ENCODE measurements around the gene PTEN. TPM values are rescaled to one million over a fixed set of nuclear protein-coding genes. Genes with fewer than 3 reads are reported as not detected.

Gene PTEN
- polyA plus RNA-seq, 4 donors: 58.3 to 80.4 (median 67.6) TPM

GRCh38 chr10:87915989-87916388, 52.6 kb downstream of the PTEN start:
- no peak for DNase-seq (ENCODE audit: low read depth in 4 of 4, low spot score in 2 of 4)

DNA sequence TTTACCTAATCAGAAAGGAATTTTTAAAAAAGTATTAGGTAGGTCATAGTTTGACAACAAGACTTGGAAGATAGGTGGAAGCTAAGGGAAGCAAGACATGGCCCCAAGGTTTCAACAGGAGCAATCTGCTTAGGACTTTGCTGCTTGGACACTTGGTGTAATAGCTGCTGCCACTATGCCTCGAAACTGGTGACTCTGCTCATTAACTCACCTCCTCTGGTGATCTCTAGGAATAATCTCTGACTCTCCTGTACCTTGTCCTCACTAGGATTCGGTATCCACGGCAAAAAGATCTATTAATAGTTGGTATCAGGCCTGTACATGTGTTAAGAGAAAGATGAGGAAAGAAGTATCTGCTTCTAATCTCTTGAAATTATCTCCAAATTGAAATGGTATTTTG, 53.1 kb downstream of the PTEN start:
- DNase-seq (ENCODE audit: low read depth in 4 of 4, low spot score in 2 of 4): no peak

DNA sequence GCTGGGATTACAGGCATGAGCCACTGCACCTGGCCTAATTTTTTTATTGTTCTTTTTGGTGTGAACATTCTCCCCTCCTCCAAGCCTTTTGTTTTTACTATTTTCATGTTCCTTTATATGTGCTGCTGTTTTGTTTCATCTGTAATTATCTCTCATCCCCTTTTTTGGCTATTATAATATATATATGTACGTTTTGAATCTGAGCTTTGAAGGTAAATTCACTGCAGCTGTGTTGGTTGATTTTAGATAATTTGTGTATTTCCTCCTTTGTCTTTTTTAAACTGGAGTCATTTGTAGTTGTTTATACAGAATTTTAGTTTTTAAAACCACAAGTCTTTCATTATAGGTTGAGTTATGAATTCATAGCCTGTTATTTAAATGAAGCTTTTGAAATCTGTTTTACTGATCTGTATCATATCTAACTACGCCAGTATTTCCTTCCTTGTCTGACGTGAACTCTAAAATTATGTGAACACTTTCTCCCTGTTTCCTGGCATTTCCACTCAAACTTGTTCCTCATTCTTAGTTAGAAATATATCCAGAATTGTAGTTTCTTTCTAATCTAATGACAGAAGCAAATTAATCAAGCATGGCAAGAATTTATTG, 54.9 kb downstream of the PTEN start:
- DNase-seq (ENCODE audit: low read depth in 4 of 4, low spot score in 2 of 4): no peak

- no peak for DNase-seq (ENCODE audit: low read depth in 4 of 4, low spot score in 2 of 4)
Observed at GRCh38 chr10:87920538-87920937, 57.1 kb downstream of the PTEN start.

DNA sequence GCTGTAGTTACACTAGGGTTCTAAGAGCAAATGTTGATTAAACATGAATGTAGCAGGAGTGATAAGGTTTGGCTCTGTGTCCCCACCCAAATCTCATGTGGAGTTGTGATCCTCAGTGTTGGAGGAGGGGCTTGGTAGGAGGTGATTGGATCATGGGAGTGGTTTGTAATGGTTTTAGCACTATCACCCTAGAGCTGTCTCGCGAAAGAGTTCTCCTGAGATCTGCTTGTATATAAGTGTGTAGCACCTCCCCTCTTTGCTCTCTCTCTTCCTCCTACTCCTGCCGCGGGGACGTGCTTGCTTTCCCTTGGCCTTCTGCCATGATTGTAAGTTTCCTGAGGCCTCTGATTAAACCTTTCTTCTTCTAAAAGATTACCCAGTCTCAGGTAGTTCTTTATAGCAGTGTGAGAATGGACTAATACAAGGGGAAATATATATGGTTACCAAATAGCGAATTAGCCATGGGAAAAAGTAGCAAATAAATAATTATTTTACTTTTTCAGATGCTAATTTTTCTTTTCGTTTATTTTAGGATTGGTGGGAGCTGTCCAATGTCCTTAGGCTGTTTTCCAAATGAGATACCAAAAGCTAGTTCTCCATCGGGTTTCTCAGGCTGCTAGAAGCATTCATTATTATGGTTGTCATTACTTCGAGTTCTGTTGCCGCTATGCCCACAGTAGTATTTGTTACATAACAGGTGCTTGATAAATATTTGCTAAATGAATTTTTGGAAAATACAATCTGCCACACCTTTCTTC, 58.7 kb downstream of the PTEN start:
- DNase-seq (ENCODE audit: low read depth in 4 of 4, low spot score in 2 of 4): no peak

DNA sequence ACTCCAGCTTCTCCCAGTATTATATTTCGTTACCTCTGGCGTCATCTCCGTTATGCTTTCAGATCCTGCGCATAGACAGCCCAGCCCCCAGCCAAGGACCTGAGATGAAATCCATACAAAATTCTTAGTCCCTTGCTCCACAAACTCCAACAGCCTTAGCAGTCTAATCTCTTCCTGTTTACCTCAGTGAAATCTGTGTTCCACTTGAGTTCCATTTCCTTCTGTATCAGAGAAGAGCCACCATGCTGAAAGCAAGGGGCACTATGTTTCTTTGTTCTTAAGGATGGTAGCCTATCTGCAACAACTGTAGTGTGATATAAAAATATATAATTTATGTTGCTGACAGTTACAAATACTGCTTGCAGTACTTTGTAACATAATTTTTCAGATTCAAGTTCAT, 59.8 kb downstream of the PTEN start:
- DNase-seq (ENCODE audit: low read depth in 4 of 4, low spot score in 2 of 4): no peak

DNA sequence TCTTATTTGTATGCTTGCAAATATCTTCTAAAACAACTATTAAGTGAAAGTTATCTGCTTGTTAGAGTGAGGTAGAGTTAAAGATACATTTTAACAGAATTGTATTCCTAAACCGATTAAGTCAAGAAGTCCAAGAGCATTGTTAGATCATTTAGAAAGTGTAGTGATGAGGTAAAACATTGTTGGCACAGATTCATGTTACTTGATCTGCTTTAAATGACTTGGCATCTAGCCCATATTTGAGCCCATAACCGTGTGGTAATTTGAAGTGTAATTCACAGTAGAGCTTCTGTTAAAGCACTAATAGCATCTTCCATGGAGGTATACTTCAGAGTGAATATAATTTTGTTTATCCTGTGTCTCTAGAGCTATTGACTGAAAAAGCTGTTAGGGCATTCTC, 62.1 kb downstream of the PTEN start:
- DNase-seq (ENCODE audit: low read depth in 4 of 4, low spot score in 2 of 4): no peak

DNA sequence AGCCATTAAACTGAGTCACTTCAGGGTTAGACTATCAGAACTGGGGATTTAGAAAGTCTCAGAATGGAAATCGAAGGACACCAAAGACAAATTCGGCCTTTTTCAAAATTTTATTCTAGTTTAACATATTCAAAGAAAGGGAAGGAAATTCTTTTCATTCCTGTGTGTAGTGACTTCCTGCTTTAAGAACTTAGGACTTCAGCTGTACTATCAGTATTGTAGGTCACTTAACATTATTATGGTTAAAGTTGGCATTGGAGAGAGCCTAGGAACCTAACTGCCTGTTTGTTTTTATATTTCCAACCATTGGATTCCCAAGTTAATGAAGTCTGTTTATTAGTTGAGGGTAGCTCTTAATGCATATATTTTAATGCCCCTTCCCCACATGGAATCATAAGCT, 63.7 kb downstream of the PTEN start:
- DNase-seq (ENCODE audit: low read depth in 4 of 4, low spot score in 2 of 4): no peak

GRCh38 chr10:87928996-87929395, 65.6 kb downstream of the PTEN start:
- no peak for DNase-seq (ENCODE audit: low read depth in 4 of 4, low spot score in 2 of 4)

DNA sequence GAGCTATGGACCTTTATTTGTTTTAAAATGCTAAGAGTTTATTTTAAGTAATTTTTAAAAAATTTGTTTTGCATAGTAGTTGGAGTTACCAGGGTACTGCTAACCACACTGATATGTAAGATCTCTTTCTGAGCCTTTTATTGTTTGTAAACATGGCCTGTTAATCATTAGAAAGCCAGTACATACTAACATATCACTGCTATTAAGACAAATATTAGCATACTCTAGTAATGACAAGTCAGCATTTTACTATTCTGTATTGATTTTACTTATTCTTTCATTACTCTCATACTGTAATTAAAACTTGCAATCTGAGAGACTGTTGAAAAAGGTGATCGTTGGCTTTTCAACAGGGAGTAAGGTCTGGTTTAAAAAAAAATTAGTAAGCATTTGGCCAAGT, 66.7 kb downstream of the PTEN start:
- DNase-seq (ENCODE audit: low read depth in 4 of 4, low spot score in 2 of 4): no peak

DNA sequence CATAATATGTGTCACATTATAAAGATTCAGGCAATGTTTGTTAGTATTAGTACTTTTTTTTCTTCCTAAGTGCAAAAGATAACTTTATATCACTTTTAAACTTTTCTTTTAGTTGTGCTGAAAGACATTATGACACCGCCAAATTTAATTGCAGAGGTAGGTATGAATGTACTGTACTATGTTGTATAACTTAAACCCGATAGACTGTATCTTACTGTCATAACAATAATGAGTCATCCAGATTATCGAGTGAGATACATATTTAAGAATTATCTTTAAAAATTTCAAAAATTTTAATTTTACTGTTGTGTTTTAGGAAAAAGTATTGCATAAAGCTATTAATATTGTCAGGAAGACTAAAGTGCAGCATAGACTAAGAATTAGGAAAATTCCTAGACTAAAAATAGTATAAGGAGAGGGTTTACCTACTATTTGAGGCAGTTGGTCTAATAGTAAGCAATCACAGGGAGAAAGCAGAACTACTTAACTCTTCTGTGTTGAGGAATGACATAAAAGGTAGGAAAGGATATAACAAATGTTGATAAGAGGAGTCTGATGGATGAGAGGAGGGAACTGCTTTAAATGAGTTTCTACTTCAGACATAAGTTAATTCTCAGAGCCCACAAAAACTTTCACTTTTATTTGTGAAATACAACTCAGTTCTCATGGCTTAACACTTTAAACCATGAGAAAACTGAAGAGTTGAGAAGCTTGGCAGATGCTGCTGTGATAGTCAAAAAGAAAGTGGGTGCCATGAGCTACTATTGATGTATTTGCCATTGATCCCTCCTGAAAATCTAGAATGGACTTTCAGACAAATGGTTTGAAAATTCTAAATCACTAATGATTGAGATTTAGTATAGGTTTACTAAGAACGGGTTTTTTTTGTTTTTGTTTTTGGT, 67.8 kb downstream of the PTEN start:
- no peak for DNase-seq (ENCODE audit: low read depth in 4 of 4, low spot score in 2 of 4)

- no peak for DNase-seq (ENCODE audit: low read depth in 4 of 4, low spot score in 2 of 4)
Observed at GRCh38 chr10:87931836-87932230, 68.4 kb downstream of the PTEN start.

DNA sequence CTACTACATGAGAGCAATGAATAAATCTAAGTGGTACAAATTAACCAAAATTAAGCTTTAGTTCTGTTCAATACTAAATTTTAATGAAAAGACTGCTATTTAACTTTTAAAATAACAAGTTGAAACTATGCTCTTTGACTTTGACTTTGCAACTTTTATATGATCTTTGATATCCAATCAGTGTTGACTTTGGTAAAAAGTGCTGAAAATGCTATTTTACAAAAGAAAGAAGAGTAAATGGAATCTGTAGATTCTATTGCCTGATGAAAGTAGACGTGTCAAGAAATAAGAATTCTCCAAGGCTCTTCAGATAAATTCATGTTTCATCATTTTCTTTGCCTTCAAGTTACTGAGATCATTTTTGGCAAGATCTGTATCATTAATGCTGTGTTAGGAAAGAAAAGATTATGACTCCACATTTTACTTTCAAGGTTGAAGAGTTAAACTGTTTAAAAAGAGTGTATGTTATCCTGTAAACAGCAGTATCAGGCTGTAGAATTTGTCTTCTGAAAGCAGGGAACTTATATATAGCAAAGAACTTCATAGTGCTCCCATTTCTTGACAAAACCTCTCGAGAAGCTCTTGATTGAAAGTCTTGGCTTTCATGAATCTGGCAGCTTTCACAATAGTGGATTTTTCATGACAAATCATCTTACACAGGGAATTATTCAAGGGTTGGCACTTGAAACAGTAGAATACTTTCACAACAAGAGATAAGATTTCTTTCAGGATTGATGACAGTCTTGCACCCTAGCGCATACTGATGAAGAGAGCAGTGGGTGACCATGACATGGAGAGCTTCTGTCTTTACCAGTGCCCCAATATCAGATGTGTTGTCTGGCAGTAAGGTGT, 72.1 kb downstream of the PTEN start:
- DNase-seq (ENCODE audit: low read depth in 4 of 4, low spot score in 2 of 4): no peak

GRCh38 chr10:87940210-87940609, 76.8 kb downstream of the PTEN start:
- no peak for DNase-seq (ENCODE audit: low read depth in 4 of 4, low spot score in 2 of 4)

DNA sequence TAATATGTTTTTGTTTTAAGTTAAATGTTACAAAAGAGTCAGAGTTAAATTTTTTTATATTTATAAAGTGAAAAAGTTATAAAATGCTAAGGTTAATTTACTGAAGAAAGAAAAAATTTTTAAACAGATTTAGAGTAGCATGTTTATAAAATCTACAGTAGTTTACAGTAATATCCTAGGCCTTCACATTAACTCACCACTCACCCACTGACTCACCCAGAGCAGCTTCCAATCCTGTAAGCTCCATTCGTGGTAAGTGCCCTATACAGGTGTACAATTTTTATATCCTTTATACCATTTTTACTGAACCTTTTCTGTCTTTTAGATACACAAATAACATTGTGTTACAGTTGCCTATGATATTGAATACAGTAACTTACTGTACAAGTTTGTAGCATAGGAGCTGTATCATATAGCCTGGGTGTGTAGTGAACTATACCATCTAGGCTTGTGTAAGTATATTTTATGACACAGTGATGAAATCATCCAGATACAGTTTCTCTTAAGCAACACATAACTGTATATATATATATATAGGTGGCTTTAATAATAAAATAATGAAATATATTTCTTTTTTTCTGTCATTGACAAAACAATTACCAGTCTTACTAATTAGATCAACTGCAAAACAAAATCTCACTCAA, 79.6 kb downstream of the PTEN start:
- DNase-seq (ENCODE audit: low read depth in 4 of 4, low spot score in 2 of 4): no peak

DNA sequence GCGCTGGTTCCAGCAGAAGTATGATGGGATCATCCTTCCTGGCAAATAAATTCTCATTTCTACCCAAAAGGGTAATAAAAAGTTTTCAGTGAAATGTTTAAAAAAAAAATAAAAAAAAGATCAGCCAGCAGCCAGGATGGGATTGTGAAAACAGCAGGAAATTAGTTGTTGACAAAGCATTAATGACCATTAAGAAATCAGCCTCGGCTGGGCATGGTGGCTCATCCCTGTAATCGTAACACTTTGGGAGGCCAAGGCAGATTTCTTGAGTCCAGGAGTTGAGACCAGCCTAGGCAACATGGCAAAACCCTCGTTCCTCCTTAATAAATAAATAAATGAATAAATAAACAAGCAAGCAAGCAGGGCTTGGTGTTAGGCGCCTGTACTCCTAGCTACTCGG, 82.6 kb downstream of the PTEN start:
- DNase-seq (ENCODE audit: low read depth in 4 of 4, low spot score in 2 of 4): no peak

- no peak for DNase-seq (ENCODE audit: low read depth in 4 of 4, low spot score in 2 of 4)
Observed at GRCh38 chr10:87952612-87953011, 89.2 kb downstream of the PTEN start.

- DNase-seq (ENCODE audit: low read depth in 4 of 4, low spot score in 2 of 4): no peak
Observed at GRCh38 chr10:87956055-87956454, 92.6 kb downstream of the PTEN start.

- no peak for DNase-seq (ENCODE audit: low read depth in 4 of 4, low spot score in 2 of 4)
Observed at GRCh38 chr10:87957702-87958101, 94.3 kb downstream of the PTEN start.

DNA sequence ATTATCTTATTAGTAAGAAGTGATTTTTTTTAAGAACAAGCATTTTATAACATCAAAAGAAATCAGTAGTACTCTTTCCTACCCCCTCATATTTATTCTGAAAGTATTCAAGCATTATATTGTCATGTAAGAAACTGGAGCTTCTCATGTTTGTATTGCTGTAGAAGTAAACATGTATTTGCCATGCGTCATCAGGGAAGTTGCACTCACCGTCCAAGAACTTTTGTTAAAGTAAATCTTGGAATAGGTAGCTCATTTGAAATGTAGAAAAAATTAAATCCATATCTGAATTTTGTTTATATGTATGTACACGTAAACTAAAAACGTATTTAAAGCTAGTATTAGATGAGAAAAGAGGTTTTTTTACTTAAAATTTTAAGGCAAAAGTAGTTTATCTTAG, 96.8 kb downstream of the PTEN start:
- no peak for DNase-seq (ENCODE audit: low read depth in 4 of 4, low spot score in 2 of 4)
